ENCODE results near the gene FKBP11. TPM values are rescaled to one million over a fixed set of nuclear protein-coding genes. Genes with fewer than 3 reads are reported as not detected.
A peak's percentile ranks its signal among the peaks of the same experiment; 100 is the strongest.

FKBP11 gene
- total RNA-seq, 1 donor from 2014 or later = 19.5 TPM

- ATAC-seq = no peak
- DNase-seq = no peak
These were observed 27.4 kb upstream of the FKBP11 start for GRCh38 chr12:48952691-48953090.

GRCh38 chr12:48947727-48948126 is 22.4 kb upstream of the FKBP11 start:
- peaks cover 8% of the 10 kb centered on the region for H3K36me3 ChIP-seq
- DNase-seq (no peak), ATAC-seq (no peak)
- no peaks in the 10 kb centered on the region for H3K9me3 ChIP-seq
- H3K4me1 ChIP-seq = no peaks in the 10 kb centered on the region
- intact Hi-C loops (cut with DNase I) = no loop called here
- H3K4me3 ChIP-seq = no peak overlapping the region
- no peak for TF ChIP-seq CTCF (IDR thresholded peaks at IDR 0.05)
- H3K27ac ChIP-seq = no peak overlapping the region
- H3K27me3 ChIP-seq = no peaks in the 10 kb centered on the region

More at GRCh38 chr12:48952691-48953090, 27.4 kb upstream of the FKBP11 start:
- no peaks in the 10 kb centered on the region for H3K9me3 ChIP-seq
- H3K27ac ChIP-seq = no peak overlapping the region
- H3K4me3 ChIP-seq = no peak overlapping the region
- H3K27me3 ChIP-seq = no peaks in the 10 kb centered on the region
- intact Hi-C loops (cut with DNase I) = no loop called here
- H3K4me1 ChIP-seq = peaks cover 20% of the 10 kb centered on the region
- H3K36me3 ChIP-seq = peaks cover 12% of the 10 kb centered on the region
- TF ChIP-seq CTCF (IDR thresholded peaks at IDR 0.05) = no peak

- no peaks in the 10 kb centered on the region for H3K27me3 ChIP-seq
- H3K27ac ChIP-seq = no peak overlapping the region
- DNase-seq (no peak), ATAC-seq (no peak)
- no peaks in the 10 kb centered on the region for H3K4me1 ChIP-seq
- H3K9me3 ChIP-seq = no peaks in the 10 kb centered on the region
- peaks cover 11% of the 10 kb centered on the region for H3K36me3 ChIP-seq
- no peak for TF ChIP-seq CTCF (IDR thresholded peaks at IDR 0.05)
- intact Hi-C loops (cut with DNase I) = no loop called here
- H3K4me3 ChIP-seq = no peak overlapping the region
These were observed 21.7 kb upstream of the FKBP11 start for GRCh38 chr12:48946943-48947342.

GRCh38 chr12:48946205-48946604 is 20.9 kb upstream of the FKBP11 start:
- H3K4me3 ChIP-seq = no peak overlapping the region
- peaks cover 19% of the 10 kb centered on the region for H3K36me3 ChIP-seq
- no peaks in the 10 kb centered on the region for H3K4me1 ChIP-seq
- H3K27me3 ChIP-seq = no peaks in the 10 kb centered on the region
- intact Hi-C loops (cut with DNase I) = no loop called here
- ATAC-seq = no peak
- DNase-seq = no peak
- H3K27ac ChIP-seq = no peak overlapping the region
- H3K9me3 ChIP-seq = no peaks in the 10 kb centered on the region
- no peak for TF ChIP-seq CTCF (IDR thresholded peaks at IDR 0.05)

- H3K4me3 ChIP-seq = no peak overlapping the region
- H3K27me3 ChIP-seq = no peaks in the 10 kb centered on the region
- no peaks in the 10 kb centered on the region for H3K4me1 ChIP-seq
- peaks cover 44% of the 10 kb centered on the region for H3K36me3 ChIP-seq
- intact Hi-C loops (cut with DNase I) = no loop called here
- TF ChIP-seq CTCF (IDR thresholded peaks at IDR 0.05) = no peak
- no peak overlapping the region for H3K27ac ChIP-seq
- DNase-seq (no peak), ATAC-seq (no peak)
- no peaks in the 10 kb centered on the region for H3K9me3 ChIP-seq
These were observed 17.9 kb upstream of the FKBP11 start for GRCh38 chr12:48943221-48943620.

- Histone ChIP-seq H3K36me3 (peaks cover 67% of the 10 kb centered on the region), H3K27ac (no peak overlapping the region), H3K4me3 (no peak overlapping the region), H3K27me3 (no peaks in the 10 kb centered on the region), H3K4me1 (no peaks in the 10 kb centered on the region), H3K9me3 (no peaks in the 10 kb centered on the region)
- DNase-seq (no peak), ATAC-seq (peak; percentile 48)
- TF ChIP-seq CTCF (IDR thresholded peaks at IDR 0.05) = no peak
- intact Hi-C loops (cut with DNase I) = no loop called here
These were observed 14.9 kb upstream of the FKBP11 start for GRCh38 chr12:48940181-48940580.

Data from upper lobe of right lung (tissue), 1 donor.